Gastroesophageal sphincter (tissue), 3 donors: ENCODE measurements around the gene ETAA1.

Experiments used
- CTCF ChIP-seq, 4 experiments: fragments of 200-600 bp in 2 of 4; fragments of 450-650 bp in 2 of 4; sonication (generic) in 1 of 4; IDR thresholded peaks; one replicate each; pipeline ENCODE4 v1.5.1; 2017 to 2019; ENCODE audit warnings: antibody characterized with exemption in 4 of 4, mild to moderate bottlenecking in 2 of 4, moderate library complexity in 2 of 4
- EP300 ChIP-seq: sonication (generic); formaldehyde crosslinking; IDR thresholded peaks from one replicate; pipeline ENCODE4 v1.6.1; 2017; ENCODE audit warnings: antibody characterized with exemption, mild to moderate bottlenecking
- POLR2A ChIP-seq, 2 donors: fragments of 450-650 bp; IDR thresholded peaks; one replicate each; pipeline ENCODE4 v1.6.1; 2017; ENCODE audit warnings: antibody characterized with exemption in 2 of 2, mild to moderate bottlenecking in 2 of 2, moderate library complexity in 1 of 2
- POLR2AphosphoS5 ChIP-seq: sonication (generic); formaldehyde crosslinking; IDR thresholded peaks from one replicate; pipeline ENCODE4 v1.6.1; 2017; ENCODE audit warnings: antibody characterized with exemption

GRCh38 chr2:67448648-67449047, 51.5 kb downstream of the ETAA1 start:
- TF ChIP-seq POLR2A (IDR thresholded peaks at IDR 0.05) (no peak), CTCF (IDR thresholded peaks at IDR 0.05) (no peak), EP300 (no peak), POLR2AphosphoS5 (no peak)
